Activated CD8-positive, alpha-beta T cell treated with anti-CD3 and anti-CD28 coated beads, Interleukin-2, amount 10 ng/mL, durations not matched to agents 7 days and 5 days (primary cell): ENCODE results near the gene LMTK3. TPM values are rescaled to one million over a fixed set of nuclear protein-coding genes. Genes with fewer than 3 reads are reported as not detected.
A peak's percentile ranks its signal among the peaks of the same experiment; 100 is the strongest.

ENCODE experiments used
- ATAC-seq: fragments of 150-1000 bp; cut with Tn5 transposase; one replicate; pipeline ENCODE4 v1.10.0; 2021; ENCODE audit warnings: moderate library complexity
- CTCF ChIA-PET: fragments of 350-600 bp; sonication (Branson Sonifier 250); formaldehyde crosslinking; loops from one replicate; lab custom pipeline; 2021; ENCODE audit warnings: antibody characterized with exemption; lab: Charles Lee
- POLR2A ChIA-PET: fragments of 350-600 bp; sonication (Branson Sonifier 250); formaldehyde crosslinking; loops from one replicate; lab custom pipeline; 2021; ENCODE audit warnings: antibody characterized with exemption; lab: Charles Lee
- DNase-seq: peaks from one replicate; pipeline ENCODE4 v3.0.0-alpha.2; 2020
- H3K27ac Mint-ChIP-seq: one replicate; pipeline ENCODE4 v1.8.0; 2021; ENCODE audit warnings: mild to moderate bottlenecking, mixed read lengths
- H3K27me3 Mint-ChIP-seq: one replicate; pipeline ENCODE4 v1.8.0; 2021; ENCODE audit warnings: low read depth, mixed read lengths
- H3K36me3 Mint-ChIP-seq: one replicate; pipeline ENCODE4 v1.8.0; 2021; ENCODE audit warnings: low read depth, mixed read lengths
- H3K4me1 Mint-ChIP-seq: one replicate; pipeline ENCODE4 v1.8.0; 2021; ENCODE audit warnings: low read depth, mixed read lengths
- H3K4me3 Mint-ChIP-seq: one replicate; pipeline ENCODE4 v1.8.0; 2021; ENCODE audit warnings: mild to moderate bottlenecking, mixed read lengths
- H3K9me3 Mint-ChIP-seq: one replicate; pipeline ENCODE4 v1.8.0; 2022; ENCODE audit warnings: mixed read lengths; ENCODE audit not compliant: insufficient read depth
- total RNA-seq, 2 experiments: library from RNA; stranded (reverse); gene quantifications; one replicate each; pipeline ENCODE4 v1.2.3, GENCODE V29; 2021

Gene LMTK3, protein sequence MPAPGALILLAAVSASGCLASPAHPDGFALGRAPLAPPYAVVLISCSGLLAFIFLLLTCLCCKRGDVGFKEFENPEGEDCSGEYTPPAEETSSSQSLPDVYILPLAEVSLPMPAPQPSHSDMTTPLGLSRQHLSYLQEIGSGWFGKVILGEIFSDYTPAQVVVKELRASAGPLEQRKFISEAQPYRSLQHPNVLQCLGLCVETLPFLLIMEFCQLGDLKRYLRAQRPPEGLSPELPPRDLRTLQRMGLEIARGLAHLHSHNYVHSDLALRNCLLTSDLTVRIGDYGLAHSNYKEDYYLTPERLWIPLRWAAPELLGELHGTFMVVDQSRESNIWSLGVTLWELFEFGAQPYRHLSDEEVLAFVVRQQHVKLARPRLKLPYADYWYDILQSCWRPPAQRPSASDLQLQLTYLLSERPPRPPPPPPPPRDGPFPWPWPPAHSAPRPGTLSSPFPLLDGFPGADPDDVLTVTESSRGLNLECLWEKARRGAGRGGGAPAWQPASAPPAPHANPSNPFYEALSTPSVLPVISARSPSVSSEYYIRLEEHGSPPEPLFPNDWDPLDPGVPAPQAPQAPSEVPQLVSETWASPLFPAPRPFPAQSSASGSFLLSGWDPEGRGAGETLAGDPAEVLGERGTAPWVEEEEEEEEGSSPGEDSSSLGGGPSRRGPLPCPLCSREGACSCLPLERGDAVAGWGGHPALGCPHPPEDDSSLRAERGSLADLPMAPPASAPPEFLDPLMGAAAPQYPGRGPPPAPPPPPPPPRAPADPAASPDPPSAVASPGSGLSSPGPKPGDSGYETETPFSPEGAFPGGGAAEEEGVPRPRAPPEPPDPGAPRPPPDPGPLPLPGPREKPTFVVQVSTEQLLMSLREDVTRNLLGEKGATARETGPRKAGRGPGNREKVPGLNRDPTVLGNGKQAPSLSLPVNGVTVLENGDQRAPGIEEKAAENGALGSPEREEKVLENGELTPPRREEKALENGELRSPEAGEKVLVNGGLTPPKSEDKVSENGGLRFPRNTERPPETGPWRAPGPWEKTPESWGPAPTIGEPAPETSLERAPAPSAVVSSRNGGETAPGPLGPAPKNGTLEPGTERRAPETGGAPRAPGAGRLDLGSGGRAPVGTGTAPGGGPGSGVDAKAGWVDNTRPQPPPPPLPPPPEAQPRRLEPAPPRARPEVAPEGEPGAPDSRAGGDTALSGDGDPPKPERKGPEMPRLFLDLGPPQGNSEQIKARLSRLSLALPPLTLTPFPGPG (N-terminal part only)
- total RNA-seq = 1 to 10 TPM; 2.8 to 3.7 TPM

DNA sequence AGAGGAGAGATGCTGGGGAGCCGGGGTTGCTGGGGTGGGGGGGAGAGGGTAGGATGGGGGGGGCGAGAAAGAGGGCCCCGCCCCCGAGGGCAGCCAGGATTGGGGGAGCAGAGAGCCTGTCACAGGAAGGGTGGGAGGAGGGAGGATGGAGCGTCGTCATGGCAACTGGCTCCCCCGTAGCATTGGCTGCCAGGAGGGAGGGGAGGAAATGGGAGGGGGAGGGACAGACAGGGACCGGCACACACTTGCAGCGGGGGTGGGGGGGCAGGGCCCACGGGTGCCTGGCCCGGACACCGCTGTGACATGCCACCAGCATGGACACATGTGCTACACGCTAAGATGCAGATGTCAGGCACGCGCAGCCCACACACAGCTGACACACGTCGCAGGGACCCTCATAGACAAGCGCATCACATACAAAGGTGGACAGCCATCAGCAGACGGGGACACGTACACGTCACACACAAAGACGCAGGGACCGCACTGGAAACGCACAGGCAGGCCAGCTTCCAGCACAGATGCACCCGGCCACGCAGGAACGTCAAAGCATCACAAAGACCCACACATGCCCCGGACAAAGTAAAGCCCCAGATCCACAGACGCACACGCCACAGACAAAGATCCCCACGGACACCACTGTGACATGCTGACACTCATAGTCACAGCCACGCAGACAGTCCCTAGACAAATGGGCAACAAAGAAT, at the start of gene LMTK3:
LMTK3 (minus strand) TSS at position 36 of the 704 bp plus-strand sequence. CDS start 259 bp downstream, outside the sequence.
- ATAC-seq (peak; percentile 54), DNase-seq (peak; percentile 90)
- Mint-ChIP-seq H3K27ac (peak within 1 kb of the TSS; percentile 21), H3K4me1 (peaks cover 18% of the 10 kb centered on the region), H3K27me3 (no peaks in the 10 kb centered on the region), H3K36me3 (no peaks in the 10 kb centered on the region), H3K4me3 (peak within 1 kb of the TSS; percentile 78), H3K9me3 (no peaks in the 10 kb centered on the region)
- CTCF ChIA-PET = no interaction called here
- POLR2A ChIA-PET = no interaction called here

DNA sequence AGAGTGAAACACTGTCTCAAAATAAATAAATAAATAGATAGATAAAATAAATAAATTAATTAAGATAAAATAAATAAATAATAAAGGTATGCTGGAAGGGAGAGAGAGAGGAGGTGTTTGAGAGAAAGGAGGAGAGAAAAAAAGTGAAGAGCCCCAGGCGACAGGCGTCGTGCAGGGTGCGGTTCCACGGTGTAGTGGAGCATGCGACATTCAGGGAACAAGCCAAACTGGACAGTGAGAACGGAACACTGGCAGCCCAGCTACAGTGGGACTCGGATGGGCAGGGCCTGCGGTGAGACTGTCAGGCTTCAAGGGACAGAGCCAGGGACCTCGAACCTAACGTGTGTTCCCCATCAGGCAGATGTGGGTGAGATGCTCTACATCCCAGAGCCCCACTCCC, 49.8 kb upstream of the LMTK3 start:
- Mint-ChIP-seq H3K9me3 (no peaks in the 10 kb centered on the region), H3K27me3 (no peaks in the 10 kb centered on the region), H3K4me1 (peaks cover 3% of the 10 kb centered on the region), H3K27ac (no peak overlapping the region), H3K36me3 (no peaks in the 10 kb centered on the region), H3K4me3 (no peak overlapping the region)
- DNase-seq (no peak), ATAC-seq (no peak)
- ChIA-PET CTCF (interaction anchor here (2.5 kb wide), 1 partner anchor 72 kb away, joined by 6 read pairs; no protein-coding TSS in a partner anchor), POLR2A (no interaction called here)

DNA sequence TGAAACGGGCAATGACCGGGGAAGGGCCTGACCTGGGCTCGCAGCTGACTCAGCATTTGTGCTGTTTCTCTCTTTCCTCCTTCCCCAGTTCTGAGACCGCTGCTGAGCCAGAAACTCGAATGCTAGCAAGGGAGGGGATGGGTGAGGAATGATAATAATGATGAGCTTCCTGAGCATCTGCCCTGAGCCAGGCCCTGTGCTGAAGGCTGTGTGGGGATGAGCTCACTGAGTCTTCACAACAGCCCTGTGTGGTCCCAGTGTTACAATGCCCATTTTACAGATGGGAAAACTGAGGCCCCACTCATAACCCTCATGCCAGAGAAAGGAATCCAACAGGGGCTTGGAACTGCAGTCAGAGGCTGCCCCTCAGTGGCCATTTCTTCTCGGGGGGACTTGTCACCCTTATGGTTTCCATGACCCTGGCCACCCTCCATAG, 48.5 kb upstream of the LMTK3 start:
- CTCF ChIA-PET = interaction anchor here (1.0 to 2.5 kb wide), 3 partner anchors 24 to 209 kb away, joined by 3 to 6 read pairs (median 4); no protein-coding TSS in a partner anchor

DNA sequence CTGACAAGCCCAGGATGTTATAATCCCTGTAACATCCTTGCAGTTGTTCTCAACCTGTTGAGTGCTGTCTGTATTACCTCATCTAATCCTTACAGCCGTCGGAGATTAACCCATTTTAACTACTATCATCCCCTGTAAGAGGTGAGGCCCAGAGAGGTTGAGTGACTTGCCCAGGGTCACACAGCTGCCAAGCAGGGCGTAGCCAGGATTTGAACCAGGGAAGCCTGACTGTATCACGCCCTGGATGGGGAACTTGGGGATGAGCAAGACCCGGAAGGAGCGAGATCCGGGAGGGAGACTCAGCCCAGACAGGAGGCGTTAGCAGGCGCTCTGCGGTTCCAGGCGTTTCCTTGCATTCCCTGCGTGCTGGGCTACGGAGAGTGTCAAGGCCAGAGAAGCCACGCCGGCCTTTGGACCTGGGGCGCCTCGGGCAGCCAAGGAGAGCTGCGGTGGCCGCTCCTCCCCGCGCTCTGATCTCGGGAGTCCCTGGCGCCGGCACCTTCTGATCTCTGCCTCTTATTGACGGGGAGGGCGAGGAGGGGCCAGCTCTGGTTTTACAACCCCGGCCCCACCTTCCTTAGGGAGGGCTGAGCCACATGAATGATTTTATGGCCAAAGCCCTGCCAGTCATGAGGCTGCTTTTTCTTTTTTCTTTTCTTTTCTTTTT, 46.5 kb upstream of the LMTK3 start:
- POLR2A ChIA-PET = no interaction called here
- DNase-seq (no peak), ATAC-seq (peak; percentile 42)
- no peaks in the 10 kb centered on the region for H3K27me3 Mint-ChIP-seq
- no peak overlapping the region for H3K4me3 Mint-ChIP-seq
- peaks cover 3% of the 10 kb centered on the region for H3K4me1 Mint-ChIP-seq
- CTCF ChIA-PET = no interaction called here
- H3K36me3 Mint-ChIP-seq = no peaks in the 10 kb centered on the region
- H3K9me3 Mint-ChIP-seq = no peaks in the 10 kb centered on the region
- H3K27ac Mint-ChIP-seq = no peak overlapping the region

More for the DNA sequence above, 48.5 kb upstream of the LMTK3 start:
- ATAC-seq (no peak), DNase-seq (no peak)
- H3K27me3 Mint-ChIP-seq = no peaks in the 10 kb centered on the region
- H3K4me3 Mint-ChIP-seq = no peak overlapping the region
- H3K27ac Mint-ChIP-seq = no peak overlapping the region
- H3K9me3 Mint-ChIP-seq = no peaks in the 10 kb centered on the region
- POLR2A ChIA-PET = no interaction called here
- no peaks in the 10 kb centered on the region for H3K36me3 Mint-ChIP-seq
- H3K4me1 Mint-ChIP-seq = peaks cover 3% of the 10 kb centered on the region

DNA sequence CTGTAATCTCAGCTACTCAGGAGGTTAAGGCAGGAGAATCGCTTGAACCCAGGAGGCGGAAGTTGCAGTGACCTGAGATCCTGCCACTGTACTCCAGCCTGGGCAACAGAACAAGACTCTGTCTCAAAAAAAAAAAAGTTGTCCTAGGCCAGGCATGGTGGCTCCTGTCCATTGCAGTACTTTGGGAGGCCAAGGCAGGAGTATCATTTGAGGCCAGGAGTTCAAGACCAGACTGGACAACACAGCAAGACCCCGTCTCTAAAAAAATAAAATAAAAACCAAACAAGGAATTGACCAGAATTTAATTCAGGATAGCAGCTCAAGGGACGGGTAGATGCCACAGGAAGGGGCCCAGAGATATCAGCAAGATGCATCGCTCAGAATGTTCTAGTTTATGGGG, 45.2 kb upstream of the LMTK3 start:
- POLR2A ChIA-PET = no interaction called here
- CTCF ChIA-PET = interaction anchor here (0.6 to 1.3 kb wide), 2 partner anchors 52 to 242 kb away, joined by 3 to 4 read pairs; no protein-coding TSS in a partner anchor
- H3K36me3 Mint-ChIP-seq = no peaks in the 10 kb centered on the region
- no peaks in the 10 kb centered on the region for H3K9me3 Mint-ChIP-seq
- DNase-seq (no peak), ATAC-seq (no peak)
- H3K4me1 Mint-ChIP-seq = peaks cover 3% of the 10 kb centered on the region
- no peak overlapping the region for H3K4me3 Mint-ChIP-seq
- no peak overlapping the region for H3K27ac Mint-ChIP-seq
- H3K27me3 Mint-ChIP-seq = no peaks in the 10 kb centered on the region

DNA sequence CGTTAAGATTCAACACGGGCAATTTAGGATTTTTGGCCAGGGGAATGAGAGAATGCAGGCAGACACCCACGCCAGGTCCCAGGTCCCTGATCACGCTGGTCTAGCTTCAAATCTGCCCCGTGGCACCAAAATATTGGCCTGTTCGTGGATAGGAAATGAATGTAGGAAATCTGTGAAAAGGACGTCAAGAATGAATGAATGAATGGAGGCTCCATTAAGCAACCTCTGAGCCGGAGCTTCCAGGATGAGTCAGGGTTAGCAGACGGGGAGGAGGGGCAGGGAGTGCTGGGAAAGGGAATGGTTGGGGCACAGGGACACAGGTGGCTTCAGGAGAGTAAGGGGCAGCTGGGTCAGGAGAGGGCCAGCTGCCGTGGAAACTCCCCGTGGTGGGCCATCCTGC, 44.5 kb upstream of the LMTK3 start:
- CTCF ChIA-PET = interaction anchor here (0.8 to 1.3 kb wide), 2 partner anchors 28 to 53 kb away, joined by 4 to 5 read pairs; no protein-coding TSS in a partner anchor
- H3K27ac Mint-ChIP-seq = no peak overlapping the region
- ATAC-seq (no peak), DNase-seq (no peak)
- no peaks in the 10 kb centered on the region for H3K9me3 Mint-ChIP-seq
- no peak overlapping the region for H3K4me3 Mint-ChIP-seq
- H3K36me3 Mint-ChIP-seq = no peaks in the 10 kb centered on the region
- H3K27me3 Mint-ChIP-seq = no peaks in the 10 kb centered on the region
- POLR2A ChIA-PET = no interaction called here
- peaks cover 3% of the 10 kb centered on the region for H3K4me1 Mint-ChIP-seq

DNA sequence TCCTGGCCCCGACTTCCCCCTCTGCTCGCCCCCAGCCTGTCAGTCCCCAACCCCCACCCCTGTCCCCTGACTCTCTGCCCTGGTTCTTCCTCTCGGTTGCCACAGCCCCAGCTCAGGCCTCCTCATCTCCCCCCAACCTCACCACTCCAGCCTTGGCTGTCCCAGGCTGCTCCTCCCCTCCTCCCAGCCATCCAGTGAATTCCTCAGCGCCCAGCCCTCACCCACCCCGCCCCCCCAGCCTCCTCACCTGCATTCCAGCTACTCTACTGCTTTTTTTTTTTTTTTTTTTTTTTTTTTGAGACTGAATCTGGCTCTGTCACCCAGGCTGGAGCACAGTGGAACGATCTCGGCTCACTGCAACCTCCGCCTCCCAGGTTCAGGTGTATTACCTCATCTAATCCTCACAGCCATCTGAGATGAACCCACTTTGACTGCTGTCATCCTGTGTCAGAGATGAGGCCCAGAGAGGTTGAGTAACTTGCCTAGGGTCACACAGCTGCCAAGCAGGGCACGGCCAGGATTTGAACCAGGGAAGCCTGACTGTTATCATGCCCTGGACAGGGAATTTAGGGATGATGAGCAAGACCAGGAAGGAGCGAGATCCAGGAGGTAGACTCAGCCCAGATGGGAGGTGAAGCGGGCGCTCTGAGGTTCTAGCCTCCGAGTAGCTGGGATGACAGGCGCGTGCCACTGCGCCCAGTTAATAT, 42.9 kb upstream of the LMTK3 start:
- Mint-ChIP-seq H3K4me1 (peaks cover 3% of the 10 kb centered on the region), H3K27me3 (no peaks in the 10 kb centered on the region), H3K27ac (no peak overlapping the region), H3K4me3 (no peak overlapping the region), H3K36me3 (no peaks in the 10 kb centered on the region), H3K9me3 (no peaks in the 10 kb centered on the region)
- DNase-seq = no peak
- no peak for ATAC-seq
- ChIA-PET POLR2A (no interaction called here), CTCF (no interaction called here)

DNA sequence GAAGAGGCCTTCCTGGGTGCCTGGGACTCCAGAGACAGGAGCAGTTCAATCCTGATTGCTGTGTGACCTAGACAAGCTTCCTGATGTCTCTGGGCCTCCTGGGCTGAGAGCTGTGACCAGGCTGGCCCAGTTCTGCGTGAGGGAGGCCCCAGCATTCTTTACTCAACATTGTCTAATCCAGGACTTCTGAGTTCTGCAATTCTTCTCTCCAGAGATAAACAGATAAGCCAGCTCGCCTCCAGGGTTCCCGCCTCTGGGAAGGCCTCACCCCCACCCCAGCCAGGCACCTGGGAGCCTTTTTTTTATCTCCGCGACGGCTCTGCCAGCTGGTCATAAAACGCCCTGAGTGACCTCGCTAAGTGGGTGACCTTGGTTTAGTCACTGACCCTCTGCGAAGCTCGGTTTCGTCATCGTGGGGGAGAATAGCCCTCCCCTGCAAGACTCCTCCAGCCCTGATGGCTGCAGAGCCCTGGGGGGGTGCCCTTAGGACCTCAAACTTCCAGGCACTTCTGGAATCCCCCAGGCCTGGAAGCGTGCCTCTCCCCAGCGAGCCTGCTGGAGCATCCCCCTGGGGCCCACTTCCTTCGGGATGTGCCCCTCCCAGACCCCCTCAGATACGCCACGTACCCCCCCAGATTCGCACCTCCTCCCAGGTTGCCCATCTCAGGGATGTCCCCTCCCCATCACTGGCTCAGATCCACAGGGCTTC, 42.2 kb upstream of the LMTK3 start:
- DNase-seq (no peak), ATAC-seq (no peak)
- CTCF ChIA-PET = no interaction called here
- no peaks in the 10 kb centered on the region for H3K9me3 Mint-ChIP-seq
- no peaks in the 10 kb centered on the region for H3K36me3 Mint-ChIP-seq
- H3K4me1 Mint-ChIP-seq = peaks cover 3% of the 10 kb centered on the region
- H3K27ac Mint-ChIP-seq = no peak overlapping the region
- no peak overlapping the region for H3K4me3 Mint-ChIP-seq
- no peaks in the 10 kb centered on the region for H3K27me3 Mint-ChIP-seq
- POLR2A ChIA-PET = no interaction called here

DNA sequence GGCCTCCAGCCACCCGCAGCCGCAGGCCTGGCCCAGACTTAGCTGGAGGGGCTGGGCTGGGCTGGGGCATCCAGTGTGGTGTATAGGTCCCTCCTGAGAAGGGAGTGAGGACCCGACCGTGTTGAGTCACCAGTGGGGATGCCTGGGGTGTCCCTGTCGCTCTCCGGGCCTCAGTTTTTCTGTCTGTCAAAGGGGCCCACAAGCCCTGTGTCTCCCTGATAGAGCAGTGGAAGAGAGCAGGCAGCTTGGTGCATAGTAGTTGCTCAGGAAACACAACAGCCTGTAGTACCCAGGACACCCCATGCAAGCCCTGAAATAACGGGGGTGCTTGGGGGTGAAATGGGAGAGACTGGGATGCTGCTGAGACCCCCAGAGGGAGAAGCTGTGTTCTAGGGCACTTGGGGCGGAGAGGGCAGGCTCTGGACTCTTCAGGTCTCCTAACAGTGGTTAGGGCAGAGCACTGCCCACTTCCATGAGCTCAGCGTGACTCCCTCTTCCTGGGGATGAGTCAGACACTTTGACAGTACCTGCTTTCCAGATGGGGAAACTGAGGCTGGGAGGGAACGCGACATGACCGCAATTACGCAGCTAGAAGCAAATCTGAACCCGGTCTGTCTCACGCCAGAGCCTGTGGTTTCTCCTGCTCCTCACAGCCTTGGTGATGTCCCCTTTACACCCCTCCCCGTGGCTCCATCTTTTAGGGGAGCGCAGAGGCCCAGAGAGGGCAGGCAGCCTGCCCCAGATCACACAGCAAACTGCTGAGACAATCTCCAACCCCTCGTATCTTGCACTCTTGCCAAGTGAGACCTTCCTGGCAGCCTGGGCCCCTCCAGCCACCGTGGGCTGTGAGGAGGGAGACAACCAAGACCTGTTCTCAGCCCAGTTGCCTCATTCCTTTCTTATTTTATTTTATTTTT, 41.0 kb upstream of the LMTK3 start:
- Mint-ChIP-seq H3K27ac (no peak overlapping the region), H3K9me3 (no peaks in the 10 kb centered on the region)

More for the DNA sequence above, 41.0 kb upstream of the LMTK3 start:
- ChIA-PET CTCF (interaction anchor here (1.0 kb wide), 1 partner anchor 36 kb away, joined by 3 read pairs; no protein-coding TSS in a partner anchor), POLR2A (no interaction called here)
- H3K4me1 Mint-ChIP-seq = no peaks in the 10 kb centered on the region
- H3K4me3 Mint-ChIP-seq = no peak overlapping the region
- ATAC-seq (peak; percentile 33), DNase-seq (no peak)
- H3K36me3 Mint-ChIP-seq = no peaks in the 10 kb centered on the region
- no peaks in the 10 kb centered on the region for H3K27me3 Mint-ChIP-seq
